Measurements from ENCODE around the gene PGBD5.

Gene PGBD5

GRCh38 chr1:230383425-230383824 lies 42.7 kb downstream of the PGBD5 start:
- CTCF ChIA-PET: no interaction called here
- POLR2A ChIA-PET (ENCODE audit: low non-redundant PET): no interaction called here
- no peak for DNase-seq (ENCODE audit: low spot score)
- TF ChIP-seq CTCF (conservative IDR thresholded peaks at IDR 0.05; ENCODE audit: low read depth): no peak
- H3K27ac ChIP-seq: no peak overlapping the region

- no peak for TF ChIP-seq CTCF (conservative IDR thresholded peaks at IDR 0.05; ENCODE audit: low read depth)
- CTCF ChIA-PET: no interaction called here
- DNase-seq (ENCODE audit: low spot score): no peak
- POLR2A ChIA-PET (ENCODE audit: low non-redundant PET): no interaction called here
- no peak overlapping the region for H3K27ac ChIP-seq
These were observed 44.1 kb downstream of the PGBD5 start for GRCh38 chr1:230382001-230382491.

- no peak for DNase-seq (ENCODE audit: low spot score)
- H3K27ac ChIP-seq: no peak overlapping the region
- no peak for TF ChIP-seq CTCF (conservative IDR thresholded peaks at IDR 0.05; ENCODE audit: low read depth)
- CTCF ChIA-PET: no interaction called here
- POLR2A ChIA-PET (ENCODE audit: low non-redundant PET): no interaction called here
These were observed 44.5 kb downstream of the PGBD5 start for GRCh38 chr1:230381585-230381984.

GRCh38 chr1:230381049-230381467 lies 45.1 kb downstream of the PGBD5 start:
- TF ChIP-seq CTCF (conservative IDR thresholded peaks at IDR 0.05; ENCODE audit: low read depth): no peak

GRCh38 chr1:230379928-230380327 lies 46.2 kb downstream of the PGBD5 start:
- ChIA-PET CTCF (no interaction called here), POLR2A (ENCODE audit: low non-redundant PET) (no interaction called here)
- TF ChIP-seq CTCF (conservative IDR thresholded peaks at IDR 0.05; ENCODE audit: low read depth): no peak
- H3K27ac ChIP-seq: no peak overlapping the region
- DNase-seq (ENCODE audit: low spot score): no peak

More at GRCh38 chr1:230381049-230381467, 45.1 kb downstream of the PGBD5 start:
- no peak for DNase-seq (ENCODE audit: low spot score)
- no peak overlapping the region for H3K27ac ChIP-seq
- CTCF ChIA-PET: no interaction called here
- POLR2A ChIA-PET (ENCODE audit: low non-redundant PET): no interaction called here

GRCh38 chr1:230379462-230379861 lies 46.7 kb downstream of the PGBD5 start:
- CTCF ChIA-PET: no interaction called here

More at GRCh38 chr1:230379462-230379861, 46.7 kb downstream of the PGBD5 start:
- DNase-seq (ENCODE audit: low spot score): no peak
- H3K27ac ChIP-seq: no peak overlapping the region
- POLR2A ChIA-PET (ENCODE audit: low non-redundant PET): no interaction called here
- no peak for TF ChIP-seq CTCF (conservative IDR thresholded peaks at IDR 0.05; ENCODE audit: low read depth)
